HK-2 (cell line): ENCODE data around the gene LYST.
A peak's percentile ranks its signal among the peaks of the same experiment; 100 is the strongest.
"Not testable (repeated sequence)": the region's sequence is repeated elsewhere in the genome, so short reads cannot be mapped to it uniquely, and the experiment has no call there.

Experiments
- DNase-seq: peaks from one replicate; pipeline ENCODE4 v3.0.0-alpha.2; 2018; ENCODE audit not compliant: unreplicated experiment

LYST gene

GRCh38 chr1:235766794-235767285 lies 99.9 kb downstream of the LYST start:
- DNase-seq = no peak

GRCh38 chr1:235763962-235764361 lies 102.7 kb downstream of the LYST start:
- peak; percentile 2 for DNase-seq

- DNase-seq = no peak
Measured at GRCh38 chr1:235759336-235759735, 107.4 kb downstream of the LYST start.

GRCh38 chr1:235758931-235759330 lies 107.8 kb downstream of the LYST start:
- DNase-seq = no peak

GRCh38 chr1:235757587-235758096 lies 109.1 kb downstream of the LYST start:
- DNase-seq = no peak

- not testable (repeated sequence) for DNase-seq
Measured at GRCh38 chr1:235754186-235754585, 112.5 kb downstream of the LYST start.

GRCh38 chr1:235749755-235750300 lies 116.9 kb downstream of the LYST start:
- no peak for DNase-seq

GRCh38 chr1:235748747-235749146 lies 118.0 kb downstream of the LYST start:
- DNase-seq = no peak

- no peak for DNase-seq
Measured at GRCh38 chr1:235746245-235746644, 120.5 kb downstream of the LYST start.

GRCh38 chr1:235745503-235746136 lies 121.1 kb downstream of the LYST start:
- no peak for DNase-seq

GRCh38 chr1:235742914-235743599 lies 123.6 kb downstream of the LYST start:
- no peak for DNase-seq

GRCh38 chr1:235741294-235741693 lies 125.4 kb downstream of the LYST start:
- peak; percentile 20 for DNase-seq

- no peak for DNase-seq
Measured at GRCh38 chr1:235739631-235740030, 127.1 kb downstream of the LYST start.

- no peak for DNase-seq
Measured at GRCh38 chr1:235739124-235739523, 127.6 kb downstream of the LYST start.

- no peak for DNase-seq
Measured at GRCh38 chr1:235737751-235738150, 129.0 kb downstream of the LYST start.

- no peak for DNase-seq
Measured at GRCh38 chr1:235736263-235736662, 130.4 kb downstream of the LYST start.

- no peak for DNase-seq
Measured at GRCh38 chr1:235735621-235736020, 131.1 kb downstream of the LYST start.

- no peak for DNase-seq
Measured at GRCh38 chr1:235734335-235734734, 132.4 kb downstream of the LYST start.

GRCh38 chr1:235730007-235730406 lies 136.7 kb downstream of the LYST start:
- no peak for DNase-seq

- DNase-seq = no peak
Measured at GRCh38 chr1:235726557-235726956, 140.1 kb downstream of the LYST start.

GRCh38 chr1:235725434-235725833 lies 141.3 kb downstream of the LYST start:
- no peak for DNase-seq

- no peak for DNase-seq
Measured at GRCh38 chr1:235724730-235725129, 142.0 kb downstream of the LYST start.

GRCh38 chr1:235722858-235723257 lies 143.8 kb downstream of the LYST start:
- DNase-seq = no peak
